Hepatocyte (in vitro differentiated cells): ENCODE data around the gene OPRM1.

Experiments
- CTCF ChIP-seq: fragments of 200-600 bp; sonication (generic); IDR thresholded peaks from 2 replicates; pipeline ENCODE4 v1.5.1; 2016; ENCODE audit warnings: antibody characterized with exemption, mild to moderate bottlenecking; ENCODE audit not compliant: poor library complexity
- EZH2 ChIP-seq: fragments of 200-600 bp; sonication (generic); IDR thresholded peaks from 2 replicates; pipeline ENCODE4 v1.6.1; 2016; ENCODE audit warnings: antibody characterized with exemption, mild to moderate bottlenecking, borderline replicate concordance
- EZH2phosphoT487 ChIP-seq: fragments of 200-600 bp; sonication (generic); IDR thresholded peaks from one replicate; pipeline ENCODE4 v1.6.1; 2018; ENCODE audit warnings: antibody characterized with exemption, mild to moderate bottlenecking, low read depth, moderate library complexity; ENCODE audit not compliant: unreplicated experiment, severe bottlenecking

GRCh38 chr6:154233383-154233782 is 194.3 kb downstream of the OPRM1 start:
- no peak for TF ChIP-seq CTCF
- no peak for TF ChIP-seq EZH2
- TF ChIP-seq EZH2phosphoT487: no peak
